Loucy (cell line): ENCODE results near the gene PEDS1.

Experiments
- CTCF ChIP-seq: fragments of 200-600 bp; sonication (generic); conservative IDR thresholded peaks from 2 replicates; pipeline ENCODE4 v1.5.1; 2014; ENCODE audit warnings: mild to moderate bottlenecking, antibody characterized with exemption, low read length
- EZH2phosphoT487 ChIP-seq: fragments of 200-600 bp; IDR thresholded peaks from 2 replicates; pipeline ENCODE4 v1.6.1; 2018; ENCODE audit warnings: antibody characterized with exemption, mild to moderate bottlenecking, moderate library complexity, borderline replicate concordance

- TF ChIP-seq CTCF, result no peak
- no peak for TF ChIP-seq EZH2phosphoT487
Measured at GRCh38 chr20:50192364-50193198, 39.1 kb upstream of the PEDS1 start.
